Measurements from ENCODE around the gene MINDY4. TPM values are rescaled to one million over a fixed set of nuclear protein-coding genes. Genes with fewer than 3 reads are reported as not detected.

The MINDY4 gene
- total and polyA plus RNA-seq, 2 donors (not counting 1 experiment from before 2014, with no cell fraction given), result 0.12 to 1.1 TPM

DNA sequence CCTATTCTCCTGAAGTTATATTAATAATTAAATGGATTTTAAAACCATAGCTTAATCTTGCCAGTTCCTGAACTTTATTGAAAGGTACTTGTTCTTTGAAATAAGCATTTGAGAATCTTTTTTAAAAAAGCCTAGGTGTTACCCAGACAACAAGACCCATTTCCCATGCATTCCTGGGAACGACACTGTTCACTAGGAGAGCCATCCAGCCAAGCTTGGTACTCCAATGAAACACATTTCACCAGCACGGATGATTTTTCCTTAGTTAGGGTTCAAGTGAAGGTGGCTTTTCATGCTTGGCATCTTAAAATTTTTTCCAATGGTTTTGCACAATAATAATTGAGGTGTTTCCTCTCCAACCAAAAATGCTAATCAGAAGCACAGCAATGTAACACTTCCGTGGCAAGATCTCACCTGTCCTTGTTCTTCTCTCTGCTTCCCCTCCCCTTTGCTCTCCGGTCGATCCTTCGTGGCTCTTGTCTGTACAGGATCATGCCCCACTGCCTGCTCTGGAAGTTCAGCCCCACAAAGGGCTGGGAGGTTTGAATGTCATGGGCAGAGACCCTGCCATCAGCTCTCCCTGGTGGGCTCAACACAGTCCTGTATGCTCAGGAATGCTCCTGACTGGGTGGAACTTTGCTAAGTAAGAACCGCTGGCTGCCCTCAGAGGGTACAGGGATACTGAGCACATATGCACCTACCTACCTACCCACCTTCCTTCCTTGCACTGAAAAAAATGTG lies 70.8 kb downstream of the MINDY4 start:
- CTCF ChIA-PET, result no interaction called here
- no peaks in the 10 kb centered on the region for H3K4me1 Mint-ChIP-seq
- no peak overlapping the region for H3K4me2 ChIP-seq (replicated peaks; ENCODE audit: low read depth, low read length, poor library complexity, severe bottlenecking)
- no peaks in the 10 kb centered on the region for H3K36me3 ChIP-seq (replicated peaks in 1 of 2; ENCODE audit: control extremely low read depth in 1 of 2, control insufficient read depth in 1 of 2, extremely low read depth in 1 of 2, insufficient read depth in 2 of 2, low read length in 1 of 2)
- POLR2A ChIA-PET, result no interaction called here
- 97% methylated on average over 5 of the region's 7 CpGs for WGBS (ENCODE audit: insufficient coverage)
- H3K9ac ChIP-seq (ENCODE audit: low read length), result no peak overlapping the region
- H3K27me3 ChIP-seq (replicated peaks in 1 of 4; ENCODE audit: control extremely low read depth in 1 of 4, control insufficient read depth in 3 of 4, insufficient read depth in 4 of 4, low read length in 3 of 4), result no peaks in the 10 kb centered on the region
- H3K27ac Mint-ChIP-seq, result no peak overlapping the region
- H3K4me3 ChIP-seq (ENCODE audit: control extremely low read depth in 1 of 5, extremely low read depth in 1 of 5, insufficient read depth in 1 of 5, low read depth in 2 of 5, low read length in 4 of 5), result no peak overlapping the region
- H3K79me2 ChIP-seq (ENCODE audit: control insufficient read depth, insufficient read depth, low read length), result no peaks in the 10 kb centered on the region
- TF ChIP-seq, protein P1, sequence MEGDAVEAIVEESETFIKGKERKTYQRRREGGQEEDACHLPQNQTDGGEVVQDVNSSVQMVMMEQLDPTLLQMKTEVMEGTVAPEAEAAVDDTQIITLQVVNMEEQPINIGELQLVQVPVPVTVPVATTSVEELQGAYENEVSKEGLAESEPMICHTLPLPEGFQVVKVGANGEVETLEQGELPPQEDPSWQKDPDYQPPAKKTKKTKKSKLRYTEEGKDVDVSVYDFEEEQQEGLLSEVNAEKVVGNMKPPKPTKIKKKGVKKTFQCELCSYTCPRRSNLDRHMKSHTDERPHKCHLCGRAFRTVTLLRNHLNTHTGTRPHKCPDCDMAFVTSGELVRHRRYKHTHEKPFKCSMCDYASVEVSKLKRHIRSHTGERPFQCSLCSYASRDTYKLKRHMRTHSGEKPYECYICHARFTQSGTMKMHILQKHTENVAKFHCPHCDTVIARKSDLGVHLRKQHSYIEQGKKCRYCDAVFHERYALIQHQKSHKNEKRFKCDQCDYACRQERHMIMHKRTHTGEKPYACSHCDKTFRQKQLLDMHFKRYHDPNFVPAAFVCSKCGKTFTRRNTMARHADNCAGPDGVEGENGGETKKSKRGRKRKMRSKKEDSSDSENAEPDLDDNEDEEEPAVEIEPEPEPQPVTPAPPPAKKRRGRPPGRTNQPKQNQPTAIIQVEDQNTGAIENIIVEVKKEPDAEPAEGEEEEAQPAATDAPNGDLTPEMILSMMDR (IDR thresholded peaks at IDR 0.05), result no peak
- no peak for TF ChIP-seq EZH2 (IDR thresholded peaks at IDR 0.05; ENCODE audit: borderline replicate concordance, insufficient read depth, low read depth, low read length, poor library complexity, severe bottlenecking)
- no peak overlapping the region for H3K4me3 Mint-ChIP-seq
- ATAC-seq (ENCODE audit: low read depth) (no peak), DNase-seq (no peak)
- no peaks in the 10 kb centered on the region for H3K27me3 Mint-ChIP-seq
- H4K20me1 ChIP-seq (ENCODE audit: control insufficient read depth, insufficient read depth, low read length, poor library complexity, severe bottlenecking), result no peaks in the 10 kb centered on the region
- intact Hi-C loops (cut with micrococcal nuclease), result no loop called here
- H3K9me3 ChIP-seq (ENCODE audit: control extremely low read depth in 1 of 3, control insufficient read depth in 2 of 3, insufficient read depth in 1 of 3, low read length in 2 of 3), result no peaks in the 10 kb centered on the region
- no peaks in the 10 kb centered on the region for H3K9me3 Mint-ChIP-seq (ENCODE audit: insufficient read depth)
- no peaks in the 10 kb centered on the region for H3K4me1 ChIP-seq (ENCODE audit: control insufficient read depth in 2 of 2, insufficient read depth in 2 of 2, low read length in 2 of 2)
- no peak overlapping the region for H2AFZ ChIP-seq (ENCODE audit: insufficient read depth, low read depth, low read length, poor library complexity, severe bottlenecking)
- no peak overlapping the region for H3K27ac ChIP-seq (ENCODE audit: low read length in 2 of 2)

DNA sequence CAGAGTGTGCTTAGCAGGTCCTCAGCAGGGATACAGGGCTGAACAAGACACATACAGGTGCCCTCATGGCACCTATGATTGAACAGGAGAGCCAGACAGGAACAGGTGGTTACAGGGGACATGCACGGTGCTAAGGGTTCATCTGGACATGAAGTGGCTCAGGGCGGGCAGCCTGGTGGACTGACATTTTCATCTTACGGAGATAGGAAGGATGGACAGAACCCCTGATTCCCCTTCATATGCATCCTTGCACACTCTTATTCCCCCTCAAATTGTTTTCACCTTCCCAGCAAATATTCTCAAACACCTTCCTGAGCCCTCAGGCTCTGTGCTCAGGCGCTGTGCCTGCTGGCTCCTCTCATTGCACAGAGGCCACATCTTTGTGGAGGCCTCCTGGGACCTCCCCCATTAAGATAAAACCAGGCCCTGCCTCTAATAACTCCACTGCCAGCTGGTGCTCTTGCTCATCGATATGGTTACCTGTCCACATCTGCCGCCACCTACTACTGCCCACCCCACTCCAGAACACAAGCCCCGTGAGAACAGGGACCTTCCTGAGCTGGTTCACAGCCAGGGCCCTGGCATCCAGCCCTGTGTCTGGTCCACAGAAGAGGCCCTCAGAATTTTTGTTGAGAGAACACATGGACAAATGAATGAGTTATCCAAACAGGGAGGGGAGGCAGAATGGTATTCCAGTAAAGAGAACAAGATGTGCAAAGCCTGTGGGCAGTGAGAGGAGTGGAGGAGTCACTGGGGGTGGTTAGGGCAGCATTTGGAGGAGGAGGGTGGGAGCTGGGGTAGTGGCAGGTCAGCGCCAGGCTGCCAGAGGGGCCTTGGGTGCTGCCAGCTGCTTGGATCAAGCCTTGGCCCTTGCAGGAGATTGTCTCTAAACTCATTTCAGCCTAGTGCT lies 71.6 kb downstream of the MINDY4 start:
- H3K4me1 Mint-ChIP-seq, result no peaks in the 10 kb centered on the region
- Histone ChIP-seq H3K27ac (ENCODE audit: low read length in 2 of 2) (no peak overlapping the region), H3K4me2 (replicated peaks; ENCODE audit: low read depth, low read length, poor library complexity, severe bottlenecking) (no peak overlapping the region), H3K9ac (ENCODE audit: low read length) (no peak overlapping the region), H3K4me3 (ENCODE audit: control extremely low read depth in 1 of 5, extremely low read depth in 1 of 5, insufficient read depth in 1 of 5, low read depth in 2 of 5, low read length in 4 of 5) (no peak overlapping the region), H3K4me1 (ENCODE audit: control insufficient read depth in 2 of 2, insufficient read depth in 2 of 2, low read length in 2 of 2) (no peaks in the 10 kb centered on the region), H4K20me1 (ENCODE audit: control insufficient read depth, insufficient read depth, low read length, poor library complexity, severe bottlenecking) (no peaks in the 10 kb centered on the region), H3K27me3 (replicated peaks in 1 of 4; ENCODE audit: control extremely low read depth in 1 of 4, control insufficient read depth in 3 of 4, insufficient read depth in 4 of 4, low read length in 3 of 4) (no peaks in the 10 kb centered on the region), H3K79me2 (ENCODE audit: control insufficient read depth, insufficient read depth, low read length) (no peaks in the 10 kb centered on the region), H2AFZ (ENCODE audit: insufficient read depth, low read depth, low read length, poor library complexity, severe bottlenecking) (no peak overlapping the region), H3K9me3 (ENCODE audit: control extremely low read depth in 1 of 3, control insufficient read depth in 2 of 3, insufficient read depth in 1 of 3, low read length in 2 of 3) (no peaks in the 10 kb centered on the region), H3K36me3 (replicated peaks in 1 of 2; ENCODE audit: control extremely low read depth in 1 of 2, control insufficient read depth in 1 of 2, extremely low read depth in 1 of 2, insufficient read depth in 2 of 2, low read length in 1 of 2) (no peaks in the 10 kb centered on the region)
- no peak for TF ChIP-seq EZH2 (IDR thresholded peaks at IDR 0.05; ENCODE audit: borderline replicate concordance, insufficient read depth, low read depth, low read length, poor library complexity, severe bottlenecking)
- TF ChIP-seq, protein P1 (IDR thresholded peaks at IDR 0.05), result no peak
- ChIA-PET POLR2A (no interaction called here), CTCF (no interaction called here)
- H3K4me3 Mint-ChIP-seq, result no peak overlapping the region
- no peak overlapping the region for H3K27ac Mint-ChIP-seq
- no peak for DNase-seq
- no peaks in the 10 kb centered on the region for H3K9me3 Mint-ChIP-seq (ENCODE audit: insufficient read depth)
- H3K27me3 Mint-ChIP-seq, result no peaks in the 10 kb centered on the region
- no peak for ATAC-seq (ENCODE audit: low read depth)
- intact Hi-C loops (cut with micrococcal nuclease), result no loop called here
- WGBS (ENCODE audit: insufficient coverage), result 98% methylated on average over 8 of the region's 8 CpGs
